GM12872 (cell line): ENCODE results near the gene FGF18.

Experiments
- CTCF ChIP-seq: IDR thresholded peaks from 3 replicates; pipeline ENCODE4 v1.5.1; 2011; ENCODE audit warnings: low read depth, mild to moderate bottlenecking, low read length, moderate library complexity; ENCODE audit not compliant: insufficient read depth

The FGF18 gene

GRCh38 chr5:171495122-171495700 is 75.8 kb downstream of the FGF18 start:
- no peak for TF ChIP-seq CTCF

GRCh38 chr5:171496456-171496855 is 77.0 kb downstream of the FGF18 start:
- TF ChIP-seq CTCF = no peak

- no peak for TF ChIP-seq CTCF
Measured at GRCh38 chr5:171498166-171498565, 78.7 kb downstream of the FGF18 start.

- TF ChIP-seq CTCF = no peak
Measured at GRCh38 chr5:171499611-171500010, 80.2 kb downstream of the FGF18 start.

- TF ChIP-seq CTCF = no peak
Measured at GRCh38 chr5:171505473-171506043, 86.1 kb downstream of the FGF18 start.

- TF ChIP-seq CTCF = no peak
Measured at GRCh38 chr5:171506951-171507350, 87.5 kb downstream of the FGF18 start.
